ENCODE measurements around the gene EYA4. TPM values are rescaled to one million over a fixed set of nuclear protein-coding genes. Genes with fewer than 3 reads are reported as not detected.

The EYA4 gene
- total RNA-seq, 1 experiment from 2014 or later, result not detected

GRCh38 chr6:133408132-133408531 lies 167.0 kb downstream of the EYA4 start:
- DNase-seq (ENCODE audit: low read depth, low spot score), result no peak
- Histone ChIP-seq H3K27ac (ENCODE audit: low read length) (no peak overlapping the region), H3K27me3 (ENCODE audit: control insufficient read depth, insufficient read depth, low read length) (no peaks in the 10 kb centered on the region), H3K4me1 (ENCODE audit: control insufficient read depth, insufficient read depth, low read length) (no peaks in the 10 kb centered on the region), H3K9me3 (ENCODE audit: control insufficient read depth, insufficient read depth, low read depth, low read length) (no peaks in the 10 kb centered on the region), H3K36me3 (ENCODE audit: control insufficient read depth, insufficient read depth, low read length) (no peaks in the 10 kb centered on the region), H3K4me3 (ENCODE audit: low read depth in 2 of 2, low read length in 2 of 2) (no peak overlapping the region)
- no peak for ATAC-seq
- ChIA-PET CTCF (no interaction called here), POLR2A (no interaction called here)
- TF ChIP-seq REST (IDR thresholded peaks at IDR 0.05; ENCODE audit: insufficient read depth in 1 of 2, low read depth in 2 of 2, low read length in 1 of 2) (no peak), CTCF (IDR thresholded peaks at IDR 0.05) (no peak), SIN3A (IDR thresholded peaks at IDR 0.05; ENCODE audit: borderline replicate concordance, insufficient read depth, low read depth, low read length) (no peak), POLR2AphosphoS5 (IDR thresholded peaks at IDR 0.05; ENCODE audit: low read depth, low read length) (no peak), TCF7L2 (IDR thresholded peaks at IDR 0.05; ENCODE audit: low read depth, low read length) (no peak)
- intact Hi-C loops (cut with micrococcal nuclease; ENCODE audit: unreplicated experiment), result no loop called here
- in situ Hi-C loops (cut with HindIII; ENCODE audit: low pct_unique_long_range_greater_than_20kb, low sequenced_read_pairs), result no loop called here
- no TSS peak for BruUV-seq (replicated peaks)

GRCh38 chr6:133408543-133408942 lies 167.4 kb downstream of the EYA4 start:
- Histone ChIP-seq H3K9me3 (ENCODE audit: control insufficient read depth, insufficient read depth, low read depth, low read length) (no peaks in the 10 kb centered on the region), H3K36me3 (ENCODE audit: control insufficient read depth, insufficient read depth, low read length) (no peaks in the 10 kb centered on the region), H3K4me3 (ENCODE audit: low read depth in 2 of 2, low read length in 2 of 2) (no peak overlapping the region), H3K4me1 (ENCODE audit: control insufficient read depth, insufficient read depth, low read length) (no peaks in the 10 kb centered on the region), H3K27ac (ENCODE audit: low read length) (no peak overlapping the region), H3K27me3 (ENCODE audit: control insufficient read depth, insufficient read depth, low read length) (no peaks in the 10 kb centered on the region)
- ChIA-PET POLR2A (no interaction called here), CTCF (no interaction called here)
- in situ Hi-C loops (cut with HindIII; ENCODE audit: low pct_unique_long_range_greater_than_20kb, low sequenced_read_pairs) (no loop called here), intact Hi-C loops (cut with micrococcal nuclease; ENCODE audit: unreplicated experiment) (no loop called here)
- no peak for ATAC-seq
- TF ChIP-seq POLR2AphosphoS5 (IDR thresholded peaks at IDR 0.05; ENCODE audit: low read depth, low read length) (no peak), SIN3A (IDR thresholded peaks at IDR 0.05; ENCODE audit: borderline replicate concordance, insufficient read depth, low read depth, low read length) (no peak), CTCF (IDR thresholded peaks at IDR 0.05) (no peak), TCF7L2 (IDR thresholded peaks at IDR 0.05; ENCODE audit: low read depth, low read length) (no peak), REST (IDR thresholded peaks at IDR 0.05; ENCODE audit: insufficient read depth in 1 of 2, low read depth in 2 of 2, low read length in 1 of 2) (no peak)
- no TSS peak for BruUV-seq (replicated peaks)
- DNase-seq (ENCODE audit: low read depth, low spot score), result no peak

Measured in Panc1 (cell line).